Endodermal cell (in vitro differentiated cells): ENCODE data around the gene PTEN. TPM values are rescaled to one million over a fixed set of nuclear protein-coding genes. Genes with fewer than 3 reads are reported as not detected.

Source experiments
- DNase-seq: peaks from one replicate; pipeline ENCODE4 v3.0.0-alpha.2; 2017
- H3K27ac ChIP-seq: 2 replicates; pipeline ENCODE4 v1.5.1; 2013; ENCODE audit warnings: mild to moderate bottlenecking, low read depth, low read length, moderate library complexity
- H3K27me3 ChIP-seq: 2 replicates; pipeline ENCODE4 v1.6.1; 2013; ENCODE audit warnings: mild to moderate bottlenecking, low read length, moderate library complexity; ENCODE audit not compliant: insufficient read depth, control insufficient read depth, poor library complexity, severe bottlenecking
- H3K36me3 ChIP-seq: 2 replicates; pipeline ENCODE4 v1.7.0; 2013; ENCODE audit warnings: mild to moderate bottlenecking, low read length, moderate library complexity; ENCODE audit not compliant: control insufficient read depth, insufficient read depth
- H3K4me1 ChIP-seq: one replicate; pipeline ENCODE4 v1.7.0; 2013; ENCODE audit warnings: low read length; ENCODE audit not compliant: control insufficient read depth, insufficient read depth
- H3K4me3 ChIP-seq: 2 replicates; pipeline ENCODE4 v1.5.1; 2013; ENCODE audit warnings: mild to moderate bottlenecking, low read length, moderate library complexity
- H3K9ac ChIP-seq: 2 replicates; pipeline ENCODE4 v1.6.1; 2013; ENCODE audit warnings: mild to moderate bottlenecking, low read length, moderate library complexity; ENCODE audit not compliant: poor library complexity, severe bottlenecking; ENCODE audit errors: extremely low read depth
- H3K9me3 ChIP-seq: 2 replicates; pipeline ENCODE4 v1.6.1; 2013; ENCODE audit warnings: mild to moderate bottlenecking, low read length, moderate library complexity; ENCODE audit not compliant: control insufficient read depth
- H3K27ac Mint-ChIP-seq: 2 replicates; pipeline ENCODE4 v1.8.0; 2020; ENCODE audit warnings: mixed read lengths
- H3K27me3 Mint-ChIP-seq: 2 replicates; pipeline ENCODE4 v1.8.0; 2021; ENCODE audit warnings: mild to moderate bottlenecking, mixed read lengths; ENCODE audit not compliant: insufficient read depth
- H3K36me3 Mint-ChIP-seq: 2 replicates; pipeline ENCODE4 v1.8.0; 2020; ENCODE audit warnings: low read depth, mixed read lengths
- H3K4me1 Mint-ChIP-seq: 2 replicates; pipeline ENCODE4 v1.8.0; 2020; ENCODE audit warnings: mixed read lengths
- H3K4me3 Mint-ChIP-seq: 2 replicates; pipeline ENCODE4 v1.8.0; 2020; ENCODE audit warnings: mild to moderate bottlenecking, moderate library complexity, mixed read lengths
- H3K9me3 Mint-ChIP-seq: 2 replicates; pipeline ENCODE4 v1.8.0; 2020; ENCODE audit warnings: mild to moderate bottlenecking, mixed read lengths
- CTCF ChIP-seq: fragments of 200-600 bp; sonication (generic); conservative IDR thresholded peaks from 2 replicates; pipeline ENCODE4 v1.5.0; 2021; ENCODE audit warnings: antibody characterized with exemption, mild to moderate bottlenecking
- WGBS, 2 experiments: methylation state at CpG; one replicate each; pipeline versions ENCODE4 v1.1.5 to v1.1.7; 2013; ENCODE audit warnings: missing lambda C conversion rate in 2 of 2, mixed read lengths in 1 of 2; ENCODE audit not compliant: insufficient coverage in 1 of 2, insufficient read length in 1 of 2; 5-methylcytosine and 5-hydroxymethylcytosine counted together
- total RNA-seq, 2 donors: library from RNA; stranded (reverse); fragmentation: NEBNext Ultra II Directional in 1 of 2; extraction: Animal tissue kit (Norgen Biotek cat#: 25700) in 1 of 2; gene quantifications; 2 replicates in 1 of 2; 3 replicates in 1 of 2; pipeline ENCODE4 v1.2.1, GENCODE V29; 2021

The PTEN gene
- total RNA-seq, 2 donors from 2014 or later: 41.7 to 45.0 TPM

GRCh38 chr10:87930934-87931835 is 67.8 kb downstream of the PTEN start:
- Histone ChIP-seq H3K4me3 (no peak overlapping the region), H3K36me3 (peaks cover 33% of the 10 kb centered on the region), H3K4me1 (no peaks in the 10 kb centered on the region), H3K9ac (no peak overlapping the region), H3K9me3 (no peaks in the 10 kb centered on the region), H3K27me3 (no peaks in the 10 kb centered on the region), H3K27ac (no peak overlapping the region)
- no peak for TF ChIP-seq CTCF
- H3K4me3 Mint-ChIP-seq: no peak overlapping the region
- peaks cover 20% of the 10 kb centered on the region for H3K4me1 Mint-ChIP-seq
- no peaks in the 10 kb centered on the region for H3K9me3 Mint-ChIP-seq
- DNase-seq: no peak
- WGBS, 2 experiments: 85% methylated on average over 1 of the region's 4 CpGs; no CpG with 5 or more reads in 1 of the 2 experiments
- no peaks in the 10 kb centered on the region for H3K27me3 Mint-ChIP-seq
- no peak overlapping the region for H3K27ac Mint-ChIP-seq
- H3K36me3 Mint-ChIP-seq: peaks cover 24% of the 10 kb centered on the region

GRCh38 chr10:87931836-87932230 is 68.4 kb downstream of the PTEN start:
- H3K27ac Mint-ChIP-seq: no peak overlapping the region
- H3K27me3 Mint-ChIP-seq: no peaks in the 10 kb centered on the region
- Histone ChIP-seq H3K9me3 (no peaks in the 10 kb centered on the region), H3K4me1 (no peaks in the 10 kb centered on the region), H3K9ac (no peak overlapping the region), H3K36me3 (peaks cover 30% of the 10 kb centered on the region), H3K27me3 (no peaks in the 10 kb centered on the region), H3K4me3 (no peak overlapping the region), H3K27ac (no peak overlapping the region)
- H3K9me3 Mint-ChIP-seq: no peaks in the 10 kb centered on the region
- peaks cover 14% of the 10 kb centered on the region for H3K4me1 Mint-ChIP-seq
- no peak for DNase-seq
- no peak for TF ChIP-seq CTCF
- H3K4me3 Mint-ChIP-seq: no peak overlapping the region
- H3K36me3 Mint-ChIP-seq: peaks cover 25% of the 10 kb centered on the region

GRCh38 chr10:87935290-87936141 is 72.1 kb downstream of the PTEN start:
- Histone ChIP-seq H3K4me3 (no peak overlapping the region), H3K4me1 (no peaks in the 10 kb centered on the region), H3K27me3 (no peaks in the 10 kb centered on the region), H3K27ac (no peak overlapping the region), H3K9ac (no peak overlapping the region), H3K9me3 (no peaks in the 10 kb centered on the region), H3K36me3 (peaks cover 29% of the 10 kb centered on the region)
- Mint-ChIP-seq H3K9me3 (no peaks in the 10 kb centered on the region), H3K27me3 (no peaks in the 10 kb centered on the region), H3K27ac (no peak overlapping the region), H3K4me1 (peaks cover 10% of the 10 kb centered on the region), H3K36me3 (peaks cover 26% of the 10 kb centered on the region), H3K4me3 (no peak overlapping the region)
- DNase-seq: no peak
- WGBS, 2 experiments: 93 to 100% methylated on average over 1 to 3 of the region's 3 CpGs
- no peak for TF ChIP-seq CTCF
